Stimulated activated CD8-positive, alpha-beta memory T cell treated with anti-CD3 and anti-CD28 coated beads, Interleukin-12 subunit alpha, Interleukin-12 subunit beta, amount 100 ng/mL, for 24 hours (primary cell): ENCODE measurements around the gene IGLL5.
"Not testable (repeated sequence)": the region's sequence is repeated elsewhere in the genome, so short reads cannot be mapped to it uniquely, and the experiment has no call there.

Source experiments
- DNase-seq: peaks from one replicate; pipeline ENCODE4 v3.0.0-alpha.2; 2020; ENCODE audit errors: extremely low read depth

Gene IGLL5

DNA sequence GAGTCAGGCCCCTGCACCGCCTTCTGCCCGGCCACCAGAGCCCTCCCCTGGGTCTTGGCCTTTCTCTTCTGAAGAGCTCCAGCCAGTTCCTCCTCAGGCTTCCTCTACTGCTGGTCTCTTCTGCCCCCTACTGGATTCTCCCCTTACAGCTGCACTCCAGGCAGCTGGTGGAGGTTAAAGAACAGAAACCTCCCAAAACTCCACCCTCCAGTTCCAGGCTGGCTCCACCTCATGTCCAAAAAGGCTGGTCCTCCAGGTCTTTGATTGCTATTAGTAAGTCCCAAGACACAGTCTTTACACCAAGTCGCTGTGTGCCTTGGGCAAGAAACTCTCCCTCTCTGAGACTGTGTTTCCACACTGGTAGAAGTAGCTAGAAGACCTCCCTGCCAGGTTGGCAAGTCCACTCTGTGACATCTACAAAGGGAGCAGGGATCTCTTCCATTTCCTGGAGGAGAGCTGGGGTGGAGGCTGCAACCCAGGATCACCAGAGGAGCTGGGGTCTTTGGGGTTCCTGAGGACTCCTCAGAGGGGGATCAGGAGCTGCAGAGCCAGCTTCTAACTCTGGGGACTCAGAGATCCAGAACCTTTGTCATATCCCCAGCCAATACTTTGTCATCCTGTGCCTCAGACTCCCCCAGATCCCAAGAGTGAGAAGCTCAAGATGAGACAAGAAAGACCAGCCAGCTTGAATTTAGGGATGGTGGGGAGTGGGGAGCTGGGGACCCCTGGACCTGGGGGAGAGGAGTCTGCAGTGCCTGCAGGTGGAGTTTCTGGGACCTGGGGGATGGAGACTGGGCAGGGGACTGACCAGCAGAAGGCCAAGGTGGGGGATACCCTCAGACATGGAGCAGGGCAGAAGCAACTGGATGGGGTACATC lies 3.4 kb upstream of the IGLL5 start:
- peak; percentile 10 for DNase-seq

DNA sequence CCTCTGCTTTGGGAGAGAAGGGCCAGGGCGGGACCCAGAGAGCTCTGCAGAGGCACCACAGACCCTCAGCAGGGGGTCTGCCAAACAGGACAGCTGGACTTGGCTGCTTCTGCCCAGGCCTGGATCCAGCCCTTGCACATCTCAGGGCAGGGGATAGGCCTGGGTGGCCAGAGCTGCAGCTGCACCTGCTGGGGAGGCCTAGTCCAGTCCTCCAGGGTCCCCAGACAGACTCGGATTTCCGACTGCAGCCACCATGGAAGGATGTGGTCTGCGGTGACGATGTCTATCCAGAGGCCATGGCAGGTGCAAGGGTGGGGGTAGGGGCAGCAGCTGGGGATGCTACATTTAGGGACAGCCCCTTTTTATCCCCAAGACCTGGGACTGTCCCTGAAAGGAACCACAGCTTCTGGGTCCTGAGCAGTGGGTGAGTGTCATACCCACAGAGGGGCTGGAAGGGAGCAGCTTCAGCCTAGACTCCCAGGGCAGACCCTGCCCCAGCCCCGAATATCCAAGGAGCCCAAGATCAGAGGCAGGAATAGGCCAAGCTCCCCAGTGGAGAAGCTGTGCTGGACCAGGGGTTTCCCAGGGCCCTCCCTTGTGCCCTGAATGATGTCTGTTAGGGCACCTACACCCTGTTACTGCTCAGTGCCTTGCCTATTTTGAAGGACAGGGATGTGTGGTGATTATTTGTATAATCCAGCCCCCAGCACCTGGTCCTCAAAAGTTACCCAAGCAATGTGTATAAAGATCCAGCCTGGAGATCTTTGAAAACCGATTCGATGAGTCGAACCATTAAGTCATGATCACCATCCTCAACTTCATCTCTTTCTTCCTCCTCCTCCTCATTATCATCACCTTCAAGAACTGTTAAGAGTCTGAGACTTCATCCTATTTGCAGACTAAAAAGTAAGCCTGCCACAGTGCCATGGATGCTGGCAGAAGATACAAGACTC lies 2.5 kb upstream of the IGLL5 start:
- no peak for DNase-seq

DNA sequence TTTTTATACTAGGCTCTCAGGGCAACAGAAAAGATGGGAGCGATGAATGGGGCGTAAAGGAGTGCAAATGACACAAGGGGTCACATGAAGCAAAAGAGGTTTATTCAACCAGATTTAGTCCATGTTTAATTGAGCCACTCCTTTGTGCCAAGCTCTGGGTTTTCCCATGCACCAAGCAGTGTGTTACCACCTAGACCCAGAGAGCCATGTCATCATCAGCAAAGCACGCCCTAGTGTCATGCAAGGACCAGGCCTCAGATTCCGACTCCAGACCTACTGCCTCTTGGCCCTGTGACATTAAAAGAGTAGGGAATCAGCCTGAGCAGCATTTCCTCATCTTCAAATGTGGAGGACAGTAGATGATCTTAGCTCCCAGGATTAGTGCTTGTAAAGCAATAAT lies 1.1 kb upstream of the IGLL5 start:
- no peak for DNase-seq

DNA sequence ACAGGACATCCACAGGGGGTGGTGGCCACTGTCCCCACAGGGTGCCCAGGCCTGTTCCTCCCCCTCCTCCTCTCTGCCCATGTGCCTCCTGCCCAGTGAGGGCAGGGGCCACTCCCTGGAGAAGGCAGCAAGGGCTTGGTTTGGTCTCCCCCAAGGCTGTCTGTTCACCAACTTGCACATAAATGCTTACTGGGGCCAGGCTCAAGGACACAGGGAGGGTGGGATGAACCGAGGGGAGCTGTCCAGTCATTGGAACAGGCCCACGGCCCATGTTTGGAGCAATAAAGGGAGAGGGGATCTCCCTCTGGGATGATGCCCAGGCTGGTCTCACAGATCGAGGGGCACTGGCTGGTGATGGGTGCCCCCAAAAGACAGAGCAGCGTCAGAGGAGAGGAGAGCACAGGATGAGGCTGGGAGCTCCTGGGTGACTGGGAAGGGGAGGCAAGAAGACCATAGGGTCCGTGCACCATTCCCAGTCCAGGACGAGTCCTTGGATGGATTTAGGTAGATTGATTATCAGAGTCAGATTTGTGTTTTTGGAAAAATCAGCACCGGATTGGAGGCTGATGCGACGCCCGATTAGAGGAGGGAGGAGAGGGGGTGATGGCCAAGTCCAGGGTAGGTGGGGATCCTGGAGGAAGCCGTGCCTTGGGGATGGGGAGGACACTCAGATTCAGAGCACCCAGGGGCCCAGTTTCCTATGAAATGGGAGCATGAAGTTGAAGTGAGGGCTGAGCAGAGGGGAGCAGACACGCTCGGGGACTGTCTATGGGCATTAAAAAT lies 1.1 kb downstream of the IGLL5 start:
- DNase-seq = no peak

DNA sequence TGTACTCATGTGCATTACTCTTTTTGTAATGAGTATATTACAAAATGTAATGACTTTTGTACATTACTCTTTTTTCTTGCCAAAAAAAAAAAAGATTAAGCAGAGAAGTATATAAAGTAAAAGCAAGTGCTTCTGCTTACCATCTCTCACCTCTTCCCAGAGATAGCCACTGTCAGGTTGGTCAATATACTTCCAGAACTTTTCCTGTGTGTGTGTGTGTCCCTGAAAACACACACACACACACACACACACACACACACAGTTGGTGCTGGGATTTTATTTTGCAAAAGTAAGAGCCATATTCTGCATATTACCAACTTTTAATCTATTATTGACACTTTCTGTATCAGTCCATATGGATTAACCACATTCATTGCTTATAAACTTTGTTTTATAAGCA lies 2.5 kb downstream of the IGLL5 start:
- DNase-seq = no peak

DNA sequence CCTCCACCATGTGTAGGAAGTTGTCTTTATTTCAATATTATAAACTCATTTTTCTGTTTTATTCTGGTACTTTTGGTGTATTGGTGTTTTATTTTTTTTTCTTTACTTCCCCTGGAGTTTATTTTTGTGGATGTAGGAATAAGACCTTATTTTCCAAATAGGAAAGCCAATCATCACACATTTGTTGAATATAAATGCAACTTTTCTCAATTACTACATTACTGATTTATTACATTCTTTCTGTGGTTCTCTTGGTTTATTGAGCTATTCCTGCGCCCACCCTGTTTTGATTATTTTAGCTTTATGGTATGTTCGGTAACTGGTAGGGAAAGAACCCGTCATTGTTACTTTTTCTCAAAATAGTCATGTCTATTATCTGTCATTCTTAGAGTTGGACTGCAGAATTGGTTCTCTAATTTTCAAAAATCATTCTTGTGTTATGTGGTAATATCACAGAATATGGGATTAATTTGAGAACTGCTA lies 3.6 kb downstream of the IGLL5 start:
- no peak for DNase-seq

DNA sequence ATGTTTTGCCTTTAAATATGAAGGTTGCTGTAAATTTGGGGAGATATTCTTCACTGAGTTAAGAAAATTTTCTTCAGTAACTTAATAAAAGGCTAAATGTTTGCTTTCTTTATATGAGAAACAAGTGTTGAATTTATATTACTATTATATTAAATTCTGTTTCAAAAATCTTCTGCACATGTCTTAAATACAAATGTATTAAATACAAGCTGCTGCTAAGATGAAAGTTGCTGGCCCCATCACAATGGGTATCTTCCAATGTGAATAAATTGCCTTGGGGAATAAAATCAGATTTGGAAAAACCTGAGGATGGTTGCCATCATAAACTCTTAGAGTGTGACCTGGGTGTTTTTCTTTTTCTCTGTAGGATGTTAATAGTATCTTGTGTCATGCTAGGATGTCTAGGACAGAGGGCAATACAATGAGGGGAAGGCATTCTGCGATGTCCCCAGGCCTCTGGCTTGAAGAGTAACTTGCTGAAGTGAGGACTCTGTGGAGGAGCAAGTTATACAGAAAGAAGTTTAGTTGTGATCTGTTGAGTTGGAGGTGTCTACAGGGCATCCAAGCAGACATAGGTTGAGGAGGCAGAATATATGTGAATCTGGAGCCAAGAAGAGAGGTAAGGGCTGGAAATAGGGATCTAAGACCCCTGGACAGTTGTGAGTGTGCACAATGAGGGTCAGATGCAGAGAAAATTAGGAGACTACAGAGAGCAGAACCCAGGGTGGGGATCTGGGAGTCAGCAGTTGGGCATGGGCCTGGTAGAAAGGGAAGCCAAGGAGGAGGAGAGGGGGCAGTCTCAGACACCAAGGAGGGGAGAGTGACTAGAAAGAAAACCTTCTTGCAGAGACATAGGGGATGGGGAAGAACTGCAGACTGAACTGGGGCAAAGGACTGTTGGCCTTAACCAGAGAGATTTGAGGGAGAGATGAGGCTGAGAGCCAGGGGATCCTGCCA lies 4.8 kb downstream of the IGLL5 start:
- DNase-seq = no peak

DNA sequence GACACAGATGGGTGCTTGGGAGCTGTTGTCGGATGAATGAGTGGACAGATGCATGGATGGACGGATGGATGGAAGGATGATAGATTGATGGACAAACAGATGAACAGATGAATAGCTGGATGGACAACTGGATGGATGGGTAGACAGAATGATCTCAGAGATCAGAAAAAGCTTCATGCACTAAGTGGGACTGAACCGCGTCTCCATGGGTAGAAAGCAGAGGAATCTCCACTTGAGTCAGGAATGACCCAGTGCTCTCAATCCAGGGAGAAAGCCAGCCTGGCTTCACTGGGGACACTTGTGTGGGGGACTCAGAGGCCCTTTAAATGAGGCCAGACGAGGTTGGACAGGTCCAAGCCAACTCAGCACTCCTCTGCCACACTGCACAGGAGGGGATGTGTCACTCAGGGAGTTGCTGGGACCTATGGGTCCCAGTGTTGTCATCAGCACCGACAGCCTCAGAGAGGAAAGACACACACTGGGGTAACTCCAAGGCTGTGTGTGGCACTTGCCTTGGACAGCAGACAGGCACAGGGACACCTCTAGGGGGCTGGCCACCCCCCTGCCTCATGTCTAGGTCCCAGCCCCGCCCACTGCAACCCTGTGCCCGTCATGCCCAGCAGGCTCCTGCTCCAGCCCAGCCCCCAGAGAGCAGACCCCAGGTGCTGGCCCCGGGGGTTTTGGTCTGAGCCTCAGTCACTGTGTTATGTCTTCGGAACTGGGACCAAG lies 5.6 kb downstream of the IGLL5 start:
- DNase-seq = no peak

DNA sequence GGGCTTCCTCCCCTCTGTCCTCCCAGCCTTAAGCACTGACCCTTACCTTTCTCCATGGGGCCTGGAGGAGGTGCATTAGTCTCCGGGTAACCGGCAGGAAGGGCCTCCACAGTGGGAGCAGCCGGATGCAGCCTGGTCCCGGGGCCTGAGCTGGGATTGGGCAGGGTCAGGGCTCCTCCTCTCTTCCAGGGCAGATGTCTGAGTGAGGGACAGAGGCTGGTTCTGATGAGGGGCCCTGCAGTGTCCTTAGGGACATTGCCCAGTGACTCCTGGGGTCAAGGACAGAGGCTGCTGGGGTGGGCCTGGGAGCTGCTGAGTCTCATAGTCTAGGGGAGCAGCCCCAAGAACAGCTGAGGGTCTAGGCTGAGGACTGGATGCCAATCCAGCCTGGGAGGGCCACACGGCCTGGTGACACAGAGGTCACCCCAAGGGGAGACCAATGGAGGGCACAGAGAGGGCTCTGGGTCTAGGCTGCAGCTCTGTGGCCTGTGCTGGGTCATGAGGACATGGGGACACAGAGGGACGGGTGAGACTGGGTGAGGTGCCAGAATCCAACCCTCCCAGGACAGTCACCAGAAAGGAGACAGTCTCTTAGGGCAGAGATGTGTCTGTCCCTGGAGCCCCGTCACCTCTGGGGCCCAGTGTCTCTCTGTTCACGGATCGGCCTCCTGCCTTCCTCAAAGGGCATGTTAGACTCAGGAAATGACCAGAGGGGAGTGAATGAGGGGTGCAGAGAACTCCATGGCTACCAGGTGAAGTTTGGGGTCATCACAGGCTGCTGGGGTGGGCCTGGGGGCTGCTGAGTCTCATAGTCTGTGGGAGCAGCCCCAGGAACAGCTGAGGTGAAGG lies 6.5 kb downstream of the IGLL5 start:
- DNase-seq = no peak

DNA sequence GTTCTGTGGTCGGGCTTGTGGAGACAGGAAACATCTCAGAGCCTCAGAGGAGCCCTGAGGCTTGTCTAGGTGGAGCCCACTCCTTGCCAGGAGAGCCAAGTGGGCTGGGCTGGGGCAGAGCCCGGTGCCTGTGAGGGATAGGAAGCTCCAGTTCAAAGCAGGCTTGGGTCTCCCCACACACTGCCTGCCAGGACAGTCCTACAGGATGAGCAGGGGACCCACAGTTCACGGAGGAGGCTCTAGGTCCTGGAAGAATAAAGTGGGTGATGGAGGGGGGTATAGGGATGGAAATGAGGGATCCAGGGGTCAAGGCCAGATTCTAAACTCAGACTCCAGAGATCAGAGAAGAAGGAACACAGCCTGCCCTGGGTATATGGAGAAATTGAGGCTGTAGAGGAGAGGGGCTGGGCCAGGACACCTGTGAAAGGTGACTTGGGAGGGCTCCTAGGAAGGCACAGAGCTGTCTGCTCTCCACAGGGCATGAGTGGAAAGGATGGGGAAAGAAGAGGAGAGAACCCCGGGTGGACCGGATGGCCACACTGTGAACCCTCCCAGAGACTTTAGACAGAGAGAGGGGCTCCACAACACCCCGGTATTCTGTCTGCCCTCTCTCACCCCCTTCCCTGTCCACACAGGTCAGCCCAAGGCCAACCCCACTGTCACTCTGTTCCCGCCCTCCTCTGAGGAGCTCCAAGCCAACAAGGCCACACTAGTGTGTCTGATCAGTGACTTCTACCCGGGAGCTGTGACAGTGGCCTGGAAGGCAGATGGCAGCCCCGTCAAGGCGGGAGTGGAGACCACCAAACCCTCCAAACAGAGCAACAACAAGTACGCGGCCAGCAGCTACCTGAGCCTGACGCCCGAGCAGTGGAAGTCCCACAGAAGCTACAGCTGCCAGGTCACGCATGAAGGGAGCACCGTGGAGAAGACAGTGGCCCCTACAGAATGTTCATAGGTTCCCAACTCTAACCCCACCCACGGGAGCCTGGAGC lies 7.4 kb downstream of the IGLL5 start:
- no peak for DNase-seq

DNA sequence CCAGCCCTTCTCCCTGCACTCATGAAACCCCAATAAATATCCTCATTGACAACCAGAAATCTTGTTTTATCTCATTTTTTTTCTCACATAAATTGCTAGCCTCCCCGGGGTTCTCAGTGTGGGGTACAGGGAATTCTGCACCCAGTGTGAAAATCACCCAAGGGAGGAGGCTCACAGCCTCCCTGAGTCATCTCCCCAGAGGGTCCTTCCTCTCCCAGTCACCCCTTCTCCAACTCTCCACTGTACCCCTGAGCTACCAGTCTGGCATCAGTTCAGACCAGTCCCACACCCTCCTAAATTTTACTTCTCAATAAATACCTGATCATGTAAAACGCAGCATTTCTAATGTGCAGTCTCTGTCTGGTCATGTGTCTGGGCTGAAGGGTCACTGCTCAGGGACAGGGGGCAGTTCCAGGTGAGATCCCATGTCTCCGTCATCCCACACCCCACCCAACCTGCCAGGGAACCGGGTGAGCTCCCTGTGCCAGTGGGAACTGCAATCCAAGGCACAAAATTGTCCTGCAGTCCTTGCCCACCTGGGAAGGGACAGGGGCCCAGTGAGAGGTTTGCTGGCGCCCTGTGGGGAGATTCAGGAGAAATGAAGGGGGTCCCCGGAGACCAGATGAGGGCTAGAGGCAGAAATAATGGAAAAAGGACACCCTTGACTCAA lies 8.3 kb downstream of the IGLL5 start:
- DNase-seq = no peak

DNA sequence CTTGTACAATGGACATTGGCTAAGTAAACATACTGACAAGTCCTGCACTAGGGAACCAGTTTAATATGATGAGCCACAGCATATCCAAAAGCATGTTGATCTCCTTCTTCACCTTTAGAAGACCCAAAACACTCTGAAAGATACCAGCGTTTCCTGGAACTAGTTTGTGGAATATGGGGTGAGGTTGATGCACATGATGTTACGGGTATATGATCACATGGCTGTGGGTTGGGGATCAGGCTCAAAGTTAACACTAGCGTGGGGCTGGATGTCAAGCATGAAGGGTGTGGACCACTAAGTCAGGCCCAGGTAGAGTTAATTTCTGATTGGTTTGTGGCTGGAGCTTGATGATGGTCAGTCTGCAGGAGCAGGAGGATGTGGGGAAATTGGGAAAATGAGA lies 9.0 kb downstream of the IGLL5 start:
- no peak for DNase-seq

DNA sequence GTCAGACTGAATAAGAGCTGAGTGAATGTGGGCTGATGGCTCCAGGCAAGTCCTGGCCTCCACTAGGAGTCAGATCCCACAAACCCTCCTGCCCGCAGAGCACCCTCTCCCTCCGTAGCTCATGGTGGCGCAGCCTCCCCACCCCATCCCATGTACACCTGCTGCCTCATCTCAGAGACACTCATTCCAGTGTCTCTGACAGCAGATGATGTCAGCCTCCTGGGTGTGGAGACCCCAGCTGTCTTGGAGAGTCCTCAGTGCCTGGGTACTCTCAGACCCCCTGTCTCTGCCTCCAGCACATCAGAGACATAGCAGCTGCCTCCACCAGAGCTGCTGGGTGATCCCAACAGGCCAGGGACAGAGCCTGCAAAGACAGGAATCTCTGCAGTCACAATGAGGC lies 9.5 kb downstream of the IGLL5 start:
- no peak for DNase-seq

DNA sequence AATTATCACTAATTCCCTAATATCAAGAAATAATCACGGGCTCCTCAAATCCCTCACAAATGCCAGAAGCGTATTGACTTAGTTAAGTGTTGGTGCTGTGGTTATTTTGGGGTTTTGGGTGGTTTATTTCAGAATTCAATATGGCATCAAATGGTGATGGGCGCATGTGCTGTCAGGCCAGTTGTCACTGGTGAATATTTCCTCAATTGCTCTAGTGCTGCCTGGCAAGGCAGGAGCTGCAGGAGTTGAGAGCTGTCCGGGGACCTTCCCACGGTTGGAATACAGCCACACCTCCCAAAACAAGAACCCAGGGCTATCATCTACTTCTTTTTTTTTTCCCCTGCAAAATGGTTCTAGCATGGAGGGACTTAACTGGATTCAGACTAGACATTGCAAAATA lies 10.3 kb downstream of the IGLL5 start:
- no peak for DNase-seq

DNA sequence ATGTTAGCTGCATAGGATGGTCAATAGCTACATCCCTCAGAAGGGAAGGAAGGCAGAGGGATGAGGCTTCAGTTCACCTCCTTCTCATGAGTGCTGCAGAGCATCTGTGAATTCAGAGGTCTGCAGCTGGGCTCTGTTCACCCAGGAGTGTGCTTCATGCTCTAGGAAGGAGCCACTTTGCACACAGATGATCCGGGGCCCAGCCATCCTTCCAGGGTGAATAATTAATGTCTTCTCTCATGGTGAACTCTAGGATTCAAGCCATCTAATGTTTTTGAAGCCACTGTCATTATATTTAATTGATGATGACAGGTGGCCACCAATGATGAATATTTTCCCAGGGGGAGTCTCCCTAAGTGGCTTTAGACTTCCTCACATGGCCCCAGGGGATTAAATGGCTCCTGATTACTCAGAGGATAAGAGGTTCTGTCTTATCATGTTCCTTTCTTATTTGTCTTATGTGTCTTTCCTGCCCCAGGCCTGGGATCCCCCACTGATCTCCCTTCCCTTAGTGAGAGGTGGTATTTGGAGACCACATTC lies 10.9 kb downstream of the IGLL5 start:
- DNase-seq = not testable (repeated sequence)

DNA sequence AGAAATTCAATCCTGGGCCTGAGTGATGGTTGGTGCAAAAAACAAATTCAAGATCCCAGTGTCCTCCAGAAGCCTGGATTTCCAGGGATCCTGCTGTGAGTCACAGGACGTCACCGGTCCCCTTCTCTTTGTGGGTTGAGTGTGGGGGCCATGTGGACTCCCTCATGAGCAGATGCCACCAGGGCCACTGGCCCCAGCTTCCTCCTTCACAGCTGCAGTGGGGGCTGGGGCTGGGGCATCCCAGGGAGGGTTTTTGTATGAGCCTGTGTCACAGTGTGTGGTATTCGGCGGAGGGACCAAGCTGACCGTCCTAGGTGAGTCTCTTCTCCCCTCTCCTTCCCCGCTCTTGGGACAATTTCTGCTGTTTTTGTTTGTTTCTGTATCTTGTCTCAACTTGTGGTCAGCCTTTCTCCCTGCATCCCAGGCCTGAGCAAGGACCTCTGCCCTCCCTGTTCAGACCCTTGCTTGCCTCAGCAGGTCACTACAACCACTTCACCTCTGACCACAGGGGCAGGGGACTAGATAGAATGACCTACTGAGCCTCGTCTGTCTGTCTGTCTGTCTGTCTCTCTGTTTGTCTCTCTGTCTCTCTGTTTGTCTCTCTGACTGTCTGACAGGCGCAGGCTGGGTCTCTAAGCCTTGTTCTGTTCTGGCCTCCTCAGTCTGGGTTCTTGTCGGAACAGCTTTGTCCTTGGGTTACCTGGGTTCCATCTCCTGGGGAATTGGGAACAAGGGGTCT lies 11.9 kb downstream of the IGLL5 start:
- not testable (repeated sequence) for DNase-seq
